ENCODE measurements around the gene GAREM1. TPM values are rescaled to one million over a fixed set of nuclear protein-coding genes. Genes with fewer than 3 reads are reported as not detected.

Gene GAREM1
- total RNA-seq, 2 donors from 2014 or later = 12.0 to 15.4 TPM

DNA sequence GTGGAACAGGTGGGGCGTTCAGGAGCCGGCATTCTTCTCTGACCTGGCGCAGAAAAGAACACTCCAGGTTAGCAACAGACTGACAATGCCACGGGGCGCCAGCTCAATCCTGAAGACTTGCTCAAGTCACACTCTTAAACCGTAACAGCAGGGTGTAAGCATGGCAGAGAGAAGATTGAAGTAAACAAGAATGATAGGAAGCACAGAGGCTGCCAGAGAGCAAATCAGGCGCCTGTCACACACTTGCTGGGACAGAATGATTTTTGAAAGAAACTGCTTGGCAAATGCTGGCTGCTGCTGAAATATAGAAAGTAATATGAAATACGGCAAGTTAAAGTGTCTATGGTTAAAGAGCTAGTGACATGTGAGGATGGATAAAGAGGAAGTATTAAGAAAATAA lies 200.3 kb downstream of the GAREM1 start:
- H3K4me3 ChIP-seq = no peak overlapping the region
- H3K36me3 ChIP-seq = peaks cover 4% of the 10 kb centered on the region
- no peaks in the 10 kb centered on the region for H3K27me3 ChIP-seq (replicated peaks; ENCODE audit: insufficient read depth)
- ATAC-seq (ENCODE audit: insufficient number of reproducible peaks, low FRiP score, low read depth) (no peak), DNase-seq (ENCODE audit: low spot score) (no peak)
- no peaks in the 10 kb centered on the region for H3K9me3 ChIP-seq
- TF ChIP-seq CTCF (IDR thresholded peaks at IDR 0.05) = no peak
- H3K4me1 ChIP-seq (ENCODE audit: control insufficient read depth in 1 of 2, low read depth in 2 of 2) = peaks cover 0 to 11% of the 10 kb centered on the region in 2 donors
- H3K27ac ChIP-seq = no peak overlapping the region

DNA sequence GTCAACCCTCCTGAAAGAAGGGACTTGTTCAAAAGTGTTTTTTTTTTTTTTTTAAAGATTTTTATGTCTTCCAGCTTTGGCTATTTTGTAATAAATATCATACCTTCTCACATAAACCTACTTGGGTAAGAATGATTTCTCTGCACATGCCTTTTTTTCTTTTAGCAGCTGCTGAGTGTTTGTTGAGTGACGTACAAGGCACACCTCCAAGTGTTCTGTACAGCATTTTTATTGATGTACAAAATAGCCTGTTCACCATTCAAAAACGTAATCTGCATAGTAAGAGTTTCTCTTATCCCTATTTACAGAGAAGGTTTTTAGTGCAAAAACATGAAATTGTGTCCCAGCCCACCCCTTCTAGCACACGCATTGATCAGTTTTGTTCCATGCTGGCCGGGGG lies 203.2 kb downstream of the GAREM1 start:
- Histone ChIP-seq H3K9me3 (no peaks in the 10 kb centered on the region), H3K4me3 (no peak overlapping the region), H3K36me3 (peaks cover 4% of the 10 kb centered on the region), H3K27ac (no peak overlapping the region), H3K27me3 (replicated peaks; ENCODE audit: insufficient read depth) (no peaks in the 10 kb centered on the region), H3K4me1 (ENCODE audit: control insufficient read depth in 1 of 2, low read depth in 2 of 2) (peaks cover 0 to 11% of the 10 kb centered on the region in 2 donors)
- TF ChIP-seq CTCF (IDR thresholded peaks at IDR 0.05) = no peak
- DNase-seq (ENCODE audit: low spot score) (no peak), ATAC-seq (ENCODE audit: insufficient number of reproducible peaks, low FRiP score, low read depth) (no peak)

DNA sequence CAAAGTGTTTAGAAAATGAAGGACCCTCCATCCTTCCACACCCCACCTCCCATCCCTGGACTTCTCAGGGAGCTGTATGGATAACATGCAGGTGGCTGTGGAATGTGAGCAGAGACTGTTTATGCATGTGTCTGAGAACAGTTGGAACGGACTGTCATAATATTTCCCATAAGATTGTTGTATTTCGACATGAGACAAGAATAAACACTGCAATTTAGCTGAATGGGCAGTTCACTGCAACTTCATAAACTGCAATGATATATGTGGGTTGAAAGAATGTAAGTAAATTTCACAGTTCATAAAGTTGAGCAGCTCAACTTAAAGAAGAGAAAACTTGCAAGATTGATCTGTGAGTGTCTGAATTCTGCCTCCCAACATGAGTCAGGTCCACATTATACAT lies 206.3 kb downstream of the GAREM1 start:
- ATAC-seq (ENCODE audit: insufficient number of reproducible peaks, low FRiP score, low read depth) = no peak
- no peaks in the 10 kb centered on the region for H3K4me1 ChIP-seq (ENCODE audit: control insufficient read depth in 1 of 2, low read depth in 2 of 2)
- H3K27ac ChIP-seq = no peak overlapping the region
- H3K27me3 ChIP-seq (replicated peaks; ENCODE audit: insufficient read depth) = no peaks in the 10 kb centered on the region
- DNase-seq (ENCODE audit: low spot score) = no peak
- no peak overlapping the region for H3K4me3 ChIP-seq
- TF ChIP-seq CTCF (IDR thresholded peaks at IDR 0.05) = no peak
- H3K36me3 ChIP-seq = peaks cover 4% of the 10 kb centered on the region
- H3K9me3 ChIP-seq = no peaks in the 10 kb centered on the region

GRCh38 chr18:32262092-32262491 lies 208.6 kb downstream of the GAREM1 start:
- no peak for TF ChIP-seq CTCF (IDR thresholded peaks at IDR 0.05)
- Histone ChIP-seq H3K27ac (no peak overlapping the region), H3K9me3 (no peaks in the 10 kb centered on the region), H3K4me1 (ENCODE audit: control insufficient read depth in 1 of 2, low read depth in 2 of 2) (no peaks in the 10 kb centered on the region), H3K27me3 (replicated peaks; ENCODE audit: insufficient read depth) (no peaks in the 10 kb centered on the region), H3K4me3 (no peak overlapping the region), H3K36me3 (no peaks in the 10 kb centered on the region)
- no peak for ATAC-seq (ENCODE audit: insufficient number of reproducible peaks, low FRiP score, low read depth)
- DNase-seq (ENCODE audit: low spot score) = no peak

- no peaks in the 10 kb centered on the region for H3K9me3 ChIP-seq
- no peak overlapping the region for H3K4me3 ChIP-seq
- ATAC-seq (ENCODE audit: insufficient number of reproducible peaks, low FRiP score, low read depth) (no peak), DNase-seq (ENCODE audit: low spot score) (no peak)
- no peaks in the 10 kb centered on the region for H3K36me3 ChIP-seq
- H3K4me1 ChIP-seq (ENCODE audit: control insufficient read depth in 1 of 2, low read depth in 2 of 2) = no peaks in the 10 kb centered on the region
- H3K27ac ChIP-seq = no peak overlapping the region
- H3K27me3 ChIP-seq (replicated peaks; ENCODE audit: insufficient read depth) = no peaks in the 10 kb centered on the region
- TF ChIP-seq CTCF (IDR thresholded peaks at IDR 0.05) = no peak
These were observed 209.7 kb downstream of the GAREM1 start for GRCh38 chr18:32261003-32261402.
